ENCODE data around the gene TSPAN11.

TSPAN11 gene

DNA sequence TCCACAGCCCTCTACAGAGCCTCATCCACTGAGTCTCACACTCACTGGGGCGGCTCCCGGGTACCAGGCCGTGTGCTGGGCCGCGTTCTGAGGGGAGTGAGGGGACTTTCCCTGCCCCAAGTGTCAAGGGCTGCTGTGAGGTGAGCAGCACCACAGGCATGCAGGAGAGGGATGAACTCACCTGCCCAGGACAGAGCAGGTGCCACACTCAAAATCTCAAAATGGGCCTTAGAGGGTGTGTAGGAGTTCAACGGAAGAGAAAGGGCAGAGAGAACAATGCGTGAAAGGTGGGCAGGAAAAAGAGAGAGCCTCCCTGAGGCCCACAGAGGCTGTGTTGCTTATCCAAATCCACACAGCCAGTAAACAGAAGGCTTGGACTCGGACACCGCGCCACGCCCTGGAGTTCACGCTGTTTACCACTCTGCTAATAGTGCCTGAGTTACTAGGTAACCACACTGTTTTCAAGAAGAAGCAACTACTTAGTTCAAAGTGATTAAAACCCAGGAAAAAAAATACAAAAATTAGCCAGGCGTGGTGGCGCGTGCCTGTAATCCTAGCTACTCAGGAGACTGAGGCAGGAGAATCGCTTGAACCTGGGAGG lies 32.7 kb downstream of the TSPAN11 start:
- DNase-seq (ENCODE audit: low read depth in 2 of 3, low spot score in 1 of 3): no peak

DNA sequence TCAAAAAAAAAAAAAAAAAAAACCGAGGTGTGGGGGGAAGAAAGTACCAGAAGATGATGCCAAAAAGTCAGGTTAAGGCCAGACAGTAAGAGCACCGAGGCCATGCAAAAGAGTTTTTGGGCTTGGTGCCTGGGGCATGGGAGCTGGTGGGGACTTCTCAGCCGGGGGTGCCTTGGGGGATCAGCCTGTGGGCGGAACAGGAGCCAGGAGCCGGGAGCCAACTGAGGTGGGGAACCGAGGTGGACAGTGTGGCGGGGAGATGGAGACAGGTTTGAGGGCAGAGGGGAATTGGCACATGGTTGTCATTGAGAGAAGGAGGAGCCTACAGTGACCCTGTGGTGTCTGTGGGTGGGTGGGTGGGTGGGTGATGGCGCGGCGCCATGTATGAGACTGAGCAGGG lies 33.2 kb downstream of the TSPAN11 start:
- DNase-seq (ENCODE audit: low read depth in 2 of 3, low spot score in 1 of 3): no peak

DNA sequence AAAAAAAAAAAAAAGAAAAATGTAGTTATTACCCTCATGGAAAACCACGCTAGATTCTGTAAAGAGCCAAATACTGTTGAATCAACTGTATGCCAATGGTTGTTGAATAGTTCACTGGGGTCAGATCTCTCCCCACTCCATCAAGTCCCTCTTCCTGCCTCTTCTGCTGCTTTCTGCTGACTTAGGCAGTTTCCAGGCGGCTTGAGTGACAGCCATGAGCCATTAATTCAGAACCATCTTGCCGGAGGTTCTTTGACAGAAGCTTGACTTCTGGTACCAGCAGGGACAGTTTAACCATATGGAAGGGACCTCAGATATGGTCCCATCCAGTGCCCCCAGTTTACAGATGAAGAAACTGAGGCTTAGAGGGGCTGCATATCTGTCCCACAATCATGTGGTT lies 34.5 kb downstream of the TSPAN11 start:
- DNase-seq (ENCODE audit: low read depth in 2 of 3, low spot score in 1 of 3): no peak

DNA sequence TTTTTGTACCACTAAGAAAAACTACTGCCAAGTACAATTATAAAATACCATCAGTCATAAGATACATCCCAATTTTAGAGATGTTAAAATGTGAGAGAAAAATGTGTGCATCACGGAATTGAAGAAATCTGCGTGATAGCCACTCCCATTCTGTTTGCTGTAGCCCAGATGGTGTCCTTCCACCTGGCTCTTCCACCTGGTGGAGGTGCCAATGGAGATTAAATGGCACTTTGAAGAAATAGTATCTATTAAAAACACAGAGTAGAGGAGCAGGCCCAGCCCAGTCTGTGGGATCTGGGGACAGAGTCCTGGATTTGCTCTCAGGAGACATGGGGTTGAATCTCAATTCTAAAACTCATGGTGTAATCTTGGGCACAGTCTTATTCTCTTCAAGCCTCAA lies 35.5 kb downstream of the TSPAN11 start:
- no peak for DNase-seq (ENCODE audit: low read depth in 2 of 3, low spot score in 1 of 3)

DNA sequence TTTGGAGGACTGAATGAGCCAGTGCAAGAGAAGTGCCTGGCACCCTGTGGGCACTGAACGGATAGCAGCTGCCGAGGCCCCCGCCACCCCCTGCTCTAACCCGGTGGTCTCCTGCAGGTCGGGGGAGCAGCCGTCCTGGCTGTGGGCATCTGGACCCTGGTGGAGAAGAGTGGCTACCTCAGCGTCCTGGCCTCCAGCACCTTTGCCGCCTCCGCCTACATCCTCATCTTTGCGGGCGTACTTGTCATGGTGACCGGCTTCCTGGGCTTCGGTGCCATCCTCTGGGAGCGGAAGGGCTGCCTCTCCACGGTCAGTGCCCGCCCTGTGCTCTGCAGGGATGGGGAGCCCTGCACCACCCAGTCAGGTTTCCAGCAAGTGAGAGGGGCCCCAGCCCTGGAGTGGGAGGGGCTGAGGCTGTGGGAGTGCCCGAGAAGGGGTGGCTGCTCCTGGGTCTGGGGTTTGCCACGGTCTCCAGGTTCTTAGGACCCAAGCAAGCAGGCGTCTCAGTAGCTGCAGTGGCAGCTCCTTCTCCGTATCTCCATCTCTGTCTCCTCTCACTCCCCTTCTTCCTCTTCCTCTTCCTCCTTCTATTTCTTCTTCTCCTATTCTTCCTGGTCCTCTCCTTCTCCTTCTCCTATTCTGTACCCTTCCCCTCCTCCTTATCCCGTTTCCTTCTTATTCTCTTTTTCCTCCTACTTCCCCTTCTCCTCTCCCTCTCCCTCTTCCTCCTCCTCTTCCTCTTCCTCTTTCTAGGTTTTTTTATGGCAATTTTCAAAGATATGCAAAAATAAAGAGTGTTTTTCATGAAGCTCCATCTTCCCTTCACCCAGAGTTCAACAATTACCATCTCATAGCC lies 37.4 kb downstream of the TSPAN11 start:
- no peak for DNase-seq (ENCODE audit: low read depth in 2 of 3, low spot score in 1 of 3)

DNA sequence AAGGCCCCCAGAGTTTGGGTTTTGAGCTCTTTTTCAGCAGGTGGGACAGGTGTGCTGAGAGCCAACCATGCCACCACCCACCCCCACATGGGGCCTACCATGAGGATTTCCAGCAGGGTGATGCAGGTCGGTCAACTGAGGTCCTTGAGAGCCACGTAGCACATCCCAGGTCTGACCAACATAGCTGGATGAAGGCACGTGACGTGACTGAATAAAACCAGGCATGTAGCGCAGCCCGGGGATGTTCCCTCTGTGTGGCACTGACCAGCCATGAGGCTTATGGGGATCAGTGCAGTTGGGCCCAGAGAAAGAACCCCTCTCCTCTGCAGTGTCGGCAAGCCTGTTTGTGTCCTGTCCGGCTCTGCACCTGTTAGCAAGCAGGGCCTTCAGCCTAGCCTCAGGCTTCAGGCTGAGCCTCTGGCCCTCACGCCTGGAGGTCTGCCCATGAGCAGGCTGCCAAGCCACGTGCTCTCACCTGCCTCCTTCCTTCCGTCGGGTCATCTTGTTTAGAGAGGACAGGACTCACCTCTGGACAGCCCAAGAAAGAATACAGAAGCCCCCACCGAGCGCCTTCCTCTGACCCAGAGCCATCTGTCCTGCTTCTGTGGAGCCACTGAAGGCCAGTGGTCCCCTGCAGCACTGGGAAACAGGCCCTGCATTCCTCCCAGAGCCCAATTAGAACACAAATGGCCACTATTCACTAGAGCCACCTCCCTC lies 38.5 kb downstream of the TSPAN11 start:
- no peak for DNase-seq (ENCODE audit: low read depth in 2 of 3, low spot score in 1 of 3)

DNA sequence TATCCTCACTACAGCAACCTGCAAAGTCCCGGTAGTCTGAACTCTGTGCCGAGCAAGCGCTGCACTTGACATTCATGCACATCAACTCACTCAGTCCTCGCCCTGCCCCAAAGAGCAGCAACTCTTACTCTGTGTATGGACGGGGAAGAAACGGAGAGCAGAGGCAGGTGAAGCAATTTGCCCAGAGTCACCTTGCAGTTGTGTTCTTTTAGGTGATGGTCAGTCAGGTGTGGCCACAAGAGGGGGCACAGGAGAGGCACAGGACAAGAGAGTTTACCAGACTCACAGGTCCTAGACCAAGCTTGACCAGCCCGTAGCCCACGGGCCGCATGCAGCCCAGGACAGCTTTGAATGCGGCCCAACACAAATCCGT lies 39.1 kb downstream of the TSPAN11 start:
- no peak for DNase-seq (ENCODE audit: low read depth in 2 of 3, low spot score in 1 of 3)

DNA sequence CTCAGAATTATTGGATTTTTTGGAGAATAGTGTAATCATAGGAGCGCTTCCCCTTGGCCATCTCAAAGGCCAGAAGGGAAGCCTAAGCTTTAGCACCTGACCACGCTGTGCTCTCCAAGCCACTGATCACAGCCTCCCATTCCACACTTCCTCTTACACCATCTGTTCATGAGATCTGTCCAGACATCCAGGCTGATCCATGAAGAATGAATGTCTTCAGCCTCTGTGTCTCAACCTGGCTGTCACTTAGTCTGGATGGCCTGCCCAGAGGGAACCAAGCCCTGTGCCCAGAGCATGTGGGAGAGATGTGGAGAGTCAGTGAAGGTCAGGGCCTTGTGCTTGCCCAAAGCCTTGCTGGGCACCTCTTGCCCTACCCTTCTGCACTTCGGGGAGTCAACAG lies 40.5 kb downstream of the TSPAN11 start:
- DNase-seq (ENCODE audit: low read depth in 2 of 3, low spot score in 1 of 3): no peak

DNA sequence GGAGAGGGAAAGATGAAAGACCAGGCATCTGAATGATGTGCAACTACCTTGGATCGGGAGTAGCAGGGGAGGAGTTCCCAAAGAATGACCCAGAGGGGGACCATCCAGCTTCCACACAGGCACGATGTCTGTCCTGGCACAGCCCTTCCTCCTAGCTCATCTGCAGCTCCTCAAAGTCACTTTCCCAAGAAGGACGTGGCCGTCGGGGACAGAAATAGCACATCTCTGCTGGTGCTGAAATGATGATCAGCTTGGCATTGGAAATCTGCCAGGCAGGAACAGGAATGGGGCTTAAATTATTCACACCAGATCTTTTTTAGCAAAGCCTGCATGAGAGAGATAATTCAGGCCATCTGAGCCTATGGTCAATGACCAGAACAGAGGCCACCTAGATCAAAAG lies 41.7 kb downstream of the TSPAN11 start:
- DNase-seq (ENCODE audit: low read depth in 2 of 3, low spot score in 1 of 3): no peak

DNA sequence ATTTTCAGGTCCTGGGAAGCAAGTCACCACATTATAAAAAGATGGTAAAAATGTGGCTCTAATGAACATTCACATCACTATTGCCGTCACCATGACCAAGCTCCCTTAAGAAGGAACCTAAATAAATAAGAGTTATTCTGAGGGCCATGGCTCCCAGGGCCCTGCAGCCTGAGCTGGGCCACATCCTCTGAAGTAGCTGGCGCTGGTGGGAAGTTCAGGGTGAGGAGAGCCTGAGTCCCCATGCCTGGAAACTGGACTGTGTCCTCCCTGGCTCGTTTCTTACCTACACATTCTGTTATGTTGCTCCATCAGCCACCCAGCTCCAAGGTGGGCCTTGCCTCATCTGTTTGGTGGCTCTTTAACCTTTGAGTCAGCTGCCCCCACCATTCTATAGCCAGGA lies 42.5 kb downstream of the TSPAN11 start:
- no peak for DNase-seq (ENCODE audit: low read depth in 2 of 3, low spot score in 1 of 3)

DNA sequence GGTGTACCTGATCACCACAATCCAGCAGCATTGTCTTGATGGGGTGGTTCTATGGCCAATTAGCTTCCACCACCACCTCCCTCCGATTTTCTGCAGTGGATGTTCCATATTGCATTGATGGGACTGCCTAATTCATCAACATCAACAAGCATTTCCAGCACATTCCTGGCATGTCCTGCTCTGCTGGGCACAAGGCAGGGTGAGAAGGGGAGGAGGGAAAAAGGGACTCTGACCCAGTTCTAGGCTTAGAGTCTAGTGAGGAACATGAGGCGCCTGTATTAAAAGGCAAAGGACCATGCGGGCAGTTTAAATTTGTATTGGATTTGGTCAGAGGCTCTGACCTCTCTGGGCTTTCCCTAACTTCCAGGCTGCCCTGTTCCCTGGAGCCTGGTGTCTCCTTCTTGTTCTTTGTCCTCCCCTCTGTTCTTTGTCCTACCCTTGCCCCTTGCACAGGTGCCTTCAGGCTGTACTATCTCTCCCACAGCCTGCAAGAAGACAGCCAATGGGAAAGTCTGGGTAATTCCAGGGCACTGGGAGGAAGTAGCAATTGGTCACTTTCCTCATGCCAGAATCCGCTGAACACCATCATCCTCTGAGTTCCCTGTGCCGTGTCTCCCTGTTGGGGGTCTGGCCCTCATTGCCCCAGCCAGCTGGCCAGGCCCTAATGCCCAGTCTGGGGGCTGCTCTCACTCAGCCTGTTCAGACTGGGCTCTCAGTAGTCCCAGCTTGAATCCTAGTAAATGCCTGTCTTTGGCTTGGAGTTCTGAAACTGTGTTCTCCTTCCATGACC lies 43.3 kb downstream of the TSPAN11 start:
- no peak for DNase-seq (ENCODE audit: low read depth in 2 of 3, low spot score in 1 of 3)

DNA sequence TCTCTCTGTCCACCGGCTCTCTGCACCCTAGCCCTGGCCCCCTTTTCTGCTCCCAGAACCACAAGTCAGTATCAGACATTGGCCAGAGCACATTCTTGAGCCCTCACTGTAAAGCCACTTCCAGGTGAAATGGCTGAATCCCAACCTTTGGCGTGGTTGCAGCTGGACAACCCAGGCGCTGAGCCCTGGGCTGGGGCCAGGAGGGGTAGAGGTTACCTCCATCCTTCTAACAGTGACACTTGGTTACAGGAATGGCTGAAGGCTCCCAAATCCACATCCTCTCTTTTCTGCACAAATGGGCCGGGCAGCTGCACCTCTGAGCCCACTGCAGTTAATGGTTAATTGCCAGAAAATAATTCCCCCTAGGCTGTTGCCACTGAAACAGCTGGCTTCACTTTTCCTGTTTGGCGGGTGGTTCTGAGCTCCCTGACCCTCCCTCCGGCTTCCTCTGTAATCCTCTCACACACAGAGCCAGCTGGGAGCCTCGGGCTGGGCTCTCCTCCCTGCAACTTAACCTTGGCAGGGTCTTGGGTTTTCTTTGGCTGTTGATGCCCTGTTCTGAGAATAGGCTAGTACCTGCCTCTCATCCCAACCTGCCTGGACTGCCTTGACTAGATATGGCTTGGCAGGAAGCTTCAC lies 44.1 kb downstream of the TSPAN11 start:
- DNase-seq (ENCODE audit: low read depth in 2 of 3, low spot score in 1 of 3): no peak

DNA sequence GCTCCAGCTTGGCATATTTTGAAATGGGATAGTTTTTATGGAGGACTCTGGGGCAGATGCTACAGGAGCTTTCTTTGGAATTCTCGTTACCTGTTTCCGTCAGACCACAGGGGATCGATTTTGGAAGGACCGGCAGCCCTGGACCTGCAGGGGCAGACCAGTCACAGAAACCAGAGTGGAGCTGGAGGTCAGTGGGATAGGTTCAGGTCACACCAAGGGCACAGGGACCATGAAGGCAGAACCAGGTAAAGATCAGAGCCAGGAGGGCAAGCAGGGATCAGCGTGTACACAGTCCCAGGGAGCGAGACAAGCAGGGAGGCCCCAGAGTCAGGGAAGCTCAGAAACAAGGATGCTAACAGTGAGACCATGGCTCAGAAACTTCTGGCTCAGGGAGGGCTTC lies 45.5 kb downstream of the TSPAN11 start:
- no peak for DNase-seq (ENCODE audit: low read depth in 2 of 3, low spot score in 1 of 3)

DNA sequence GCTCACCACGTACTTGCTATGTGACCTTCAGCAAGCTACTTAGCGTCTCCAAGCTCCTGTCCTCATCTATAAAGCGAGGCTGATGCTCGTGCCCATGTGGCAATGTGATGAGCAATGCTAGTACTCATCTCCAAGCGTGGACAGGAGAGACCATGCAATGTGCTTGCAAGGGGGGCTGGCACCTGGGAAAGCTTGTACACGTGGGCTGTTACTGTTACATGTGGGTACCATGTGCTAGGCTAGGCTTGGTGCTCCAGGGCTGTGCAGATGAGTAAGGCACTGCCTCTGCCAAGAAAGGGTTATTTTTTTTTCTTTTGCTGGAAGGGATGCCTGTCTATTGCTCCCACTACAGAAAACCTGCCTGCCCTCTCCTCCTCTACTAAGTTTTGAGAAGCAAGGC lies 46.6 kb downstream of the TSPAN11 start:
- no peak for DNase-seq (ENCODE audit: low read depth in 2 of 3, low spot score in 1 of 3)

DNA sequence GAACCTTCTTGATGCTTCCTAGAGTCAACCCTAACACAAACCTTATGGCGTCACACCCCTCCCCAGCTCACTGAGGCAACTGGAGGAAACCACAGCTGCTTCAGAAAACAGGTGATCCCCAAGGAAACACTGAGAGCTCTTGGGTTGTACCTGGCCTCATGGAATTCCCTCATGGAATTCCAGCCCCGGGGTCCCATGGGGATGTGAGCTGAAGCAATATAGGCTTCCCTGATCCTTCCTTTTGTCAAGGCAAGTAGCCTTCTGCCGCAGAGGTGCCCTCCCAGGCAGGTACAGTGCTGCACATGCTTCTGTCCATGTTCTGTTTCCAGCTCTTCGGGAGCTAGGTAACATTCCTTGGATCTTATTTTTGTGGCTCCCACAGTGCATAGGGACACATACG lies 47.3 kb downstream of the TSPAN11 start:
- no peak for DNase-seq (ENCODE audit: low read depth in 2 of 3, low spot score in 1 of 3)

DNA sequence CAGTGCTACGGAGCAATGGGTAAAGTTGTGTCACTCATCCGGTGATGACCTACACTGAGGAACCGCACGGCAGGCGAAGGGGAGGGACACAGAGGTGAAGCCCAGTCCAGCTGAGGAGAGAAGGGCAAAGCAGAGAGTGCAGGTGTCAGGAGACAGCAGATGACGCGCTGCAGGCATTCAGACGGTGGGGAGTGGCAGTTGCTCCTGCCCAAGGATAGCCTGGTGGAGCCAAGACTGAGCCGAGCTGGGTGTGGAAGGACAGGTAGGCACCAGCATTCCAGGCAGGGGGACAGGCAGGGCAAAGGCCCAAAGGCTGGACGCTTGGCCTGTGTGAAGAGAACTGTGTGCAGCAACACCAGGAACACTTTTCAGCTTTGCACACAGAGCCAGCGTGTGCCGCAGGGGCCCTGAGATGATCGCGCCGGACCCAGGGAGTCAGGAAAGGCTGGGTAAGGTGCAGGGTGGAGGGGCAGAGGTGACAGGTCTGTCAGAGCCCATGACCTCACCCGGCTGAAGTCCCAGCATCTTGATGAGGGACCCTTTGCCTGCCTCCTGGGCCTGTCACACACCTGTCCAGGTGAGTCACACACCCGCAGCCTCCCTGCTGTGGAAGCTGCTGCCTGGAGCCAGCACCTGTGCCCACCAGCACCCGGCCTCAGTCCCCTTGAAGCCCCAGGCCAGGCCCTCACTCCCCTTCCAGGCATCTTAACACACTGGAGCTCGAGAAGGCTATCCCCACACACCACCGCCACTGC lies 48.4 kb downstream of the TSPAN11 start:
- no peak for DNase-seq (ENCODE audit: low read depth in 2 of 3, low spot score in 1 of 3)

DNA sequence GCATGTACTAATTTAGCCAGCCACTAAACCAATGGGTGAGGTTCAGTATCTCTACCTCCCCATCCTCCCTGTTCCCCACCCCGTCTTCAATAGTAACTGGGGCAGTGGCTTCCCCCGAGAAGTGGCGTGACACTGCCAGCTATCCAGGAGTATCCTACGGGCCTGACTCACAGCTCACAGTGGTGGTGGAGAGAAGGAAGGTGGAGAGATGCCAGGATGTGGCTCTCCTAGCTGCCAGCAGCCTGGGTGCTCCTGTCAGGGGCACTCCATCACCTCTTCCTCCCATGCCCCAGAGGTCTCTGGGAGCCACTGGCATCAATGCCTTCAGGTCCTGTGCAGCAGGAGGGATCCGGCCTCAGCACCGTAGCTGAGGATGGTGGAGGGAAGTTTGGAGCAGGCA lies 49.0 kb downstream of the TSPAN11 start:
- DNase-seq (ENCODE audit: low read depth in 2 of 3, low spot score in 1 of 3): no peak

DNA sequence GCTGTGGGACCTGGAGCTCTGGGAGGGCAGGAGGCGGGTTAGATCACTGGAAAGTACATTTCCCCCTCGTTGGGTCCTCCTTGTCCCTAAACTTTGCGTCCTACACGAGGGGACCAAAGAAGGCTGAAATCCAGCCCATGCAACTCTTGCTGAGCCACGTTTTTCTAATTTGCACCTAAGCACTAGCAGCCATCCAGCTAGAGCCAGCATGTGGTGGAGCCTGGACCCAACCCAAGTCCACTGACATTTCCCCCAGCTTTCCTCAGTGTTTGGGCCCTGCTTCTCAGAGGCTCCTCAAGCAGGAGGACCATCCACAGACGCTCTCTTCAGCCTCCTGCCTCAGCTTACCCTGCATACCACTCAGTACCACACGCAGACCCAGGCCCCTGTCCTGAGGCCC lies 49.7 kb downstream of the TSPAN11 start:
- no peak for DNase-seq (ENCODE audit: low read depth in 2 of 3, low spot score in 1 of 3)

DNA sequence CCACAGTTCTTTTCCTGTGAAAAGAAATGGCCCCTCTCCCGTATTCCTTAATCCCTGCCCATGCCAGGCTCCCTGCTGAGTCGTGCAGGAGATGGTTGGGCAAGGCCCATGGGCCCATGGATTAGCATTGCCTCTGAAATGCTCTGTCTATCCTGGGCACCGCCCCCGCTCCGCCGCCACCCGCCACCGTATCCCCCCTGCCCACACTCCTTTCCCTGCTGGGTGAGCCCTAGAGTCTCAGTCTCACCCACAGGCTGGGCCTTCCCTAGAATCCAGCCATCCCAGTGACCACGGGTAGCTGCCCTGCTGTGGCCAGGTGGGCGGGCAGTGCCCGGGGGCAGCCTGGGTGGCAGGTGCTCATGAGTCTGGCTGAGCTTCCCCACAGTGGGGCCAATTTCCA lies 50.6 kb downstream of the TSPAN11 start:
- DNase-seq (ENCODE audit: low read depth in 2 of 3, low spot score in 1 of 3): no peak

All from stimulated activated CD4-positive, alpha-beta T cell treated with anti-CD3 and anti-CD28 coated beads, Interleukin-12 subunit alpha, Interleukin-12 subunit beta, amount 100 ng/mL, for 48 hours (primary cell).